Activated T-helper 9 cell treated with anti-CD3 and anti-CD28 coated beads, Interleukin-2, amount 50 U/mL, for 16 hours (primary cell): ENCODE data around the gene ASMTL.
A peak's percentile ranks its signal among the peaks of the same experiment; 100 is the strongest.
"Not testable (repeated sequence)": the region's sequence is repeated elsewhere in the genome, so short reads cannot be mapped to it uniquely, and the experiment has no call there.

Source experiments
- DNase-seq: peaks from one replicate; pipeline ENCODE4 v3.0.0-alpha.2; 2020; ENCODE audit warnings: low read depth

The ASMTL gene

DNA sequence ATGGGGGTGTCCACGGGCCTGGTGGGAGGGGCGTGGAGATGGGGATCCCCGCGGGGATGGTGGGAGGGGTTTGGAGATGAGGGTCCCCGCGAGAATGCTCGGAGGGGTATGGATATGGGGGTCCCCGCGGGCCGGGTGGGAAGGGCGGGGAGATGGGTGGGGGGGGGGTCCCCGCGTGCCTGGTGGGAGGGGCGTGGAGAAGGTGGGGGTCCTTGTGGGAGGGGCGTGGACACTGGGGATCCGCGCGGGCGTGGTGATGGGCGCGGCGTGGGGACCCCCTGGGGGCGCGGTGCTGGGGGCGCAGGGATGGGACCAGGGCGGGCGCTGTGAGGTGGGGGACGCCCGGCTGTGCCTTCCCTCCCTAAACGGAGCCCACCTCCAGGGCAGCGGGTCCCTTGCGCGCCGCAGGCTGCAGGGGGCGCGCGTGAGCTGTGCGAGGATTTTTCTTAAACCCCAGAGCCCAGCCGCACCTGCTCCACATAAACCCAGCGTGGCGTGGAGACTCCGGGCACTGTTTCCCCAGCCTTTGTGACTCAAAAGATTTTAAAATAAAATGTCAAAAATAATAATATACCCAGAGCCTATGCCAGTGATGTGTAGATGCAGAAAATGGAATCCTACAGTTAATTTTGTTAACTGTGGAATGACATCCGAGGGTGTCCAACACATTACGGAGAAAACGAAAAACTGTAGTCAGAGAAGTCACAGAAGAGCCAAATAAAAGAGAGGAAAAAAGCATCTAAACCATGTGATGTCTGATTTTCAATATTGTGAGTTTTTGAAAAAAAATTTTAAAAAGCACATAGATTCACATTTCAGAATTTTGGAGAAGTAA is 1.5 kb upstream of the ASMTL start:
- peak; percentile 88 for DNase-seq

GRCh38 chrX:1453395-1453783 is 680 bp upstream of the ASMTL start:
- DNase-seq: peak; percentile 75

GRCh38 chrX:1451661-1452515 is 821 bp downstream of the ASMTL start:
- DNase-seq: no peak

- no peak for DNase-seq
Measured at GRCh38 chrX:1451251-1451660, 1.5 kb downstream of the ASMTL start.

- DNase-seq: no peak
Measured at GRCh38 chrX:1450361-1451161, 2.1 kb downstream of the ASMTL start.

DNA sequence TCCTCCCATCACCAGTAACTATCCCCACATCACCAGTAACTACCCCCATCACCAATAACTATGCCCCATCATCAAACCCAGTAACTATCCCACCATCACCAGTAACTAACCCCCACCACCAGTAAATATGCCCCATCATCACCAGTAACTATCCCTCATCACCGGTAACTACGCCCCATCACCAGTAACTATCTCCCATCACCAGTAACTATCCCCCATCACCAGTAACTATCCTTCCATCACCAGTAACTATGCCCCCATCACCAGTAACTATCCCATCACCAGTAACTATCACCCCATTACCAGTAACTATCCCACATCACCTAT is 2.9 kb downstream of the ASMTL start:
- no peak for DNase-seq

DNA sequence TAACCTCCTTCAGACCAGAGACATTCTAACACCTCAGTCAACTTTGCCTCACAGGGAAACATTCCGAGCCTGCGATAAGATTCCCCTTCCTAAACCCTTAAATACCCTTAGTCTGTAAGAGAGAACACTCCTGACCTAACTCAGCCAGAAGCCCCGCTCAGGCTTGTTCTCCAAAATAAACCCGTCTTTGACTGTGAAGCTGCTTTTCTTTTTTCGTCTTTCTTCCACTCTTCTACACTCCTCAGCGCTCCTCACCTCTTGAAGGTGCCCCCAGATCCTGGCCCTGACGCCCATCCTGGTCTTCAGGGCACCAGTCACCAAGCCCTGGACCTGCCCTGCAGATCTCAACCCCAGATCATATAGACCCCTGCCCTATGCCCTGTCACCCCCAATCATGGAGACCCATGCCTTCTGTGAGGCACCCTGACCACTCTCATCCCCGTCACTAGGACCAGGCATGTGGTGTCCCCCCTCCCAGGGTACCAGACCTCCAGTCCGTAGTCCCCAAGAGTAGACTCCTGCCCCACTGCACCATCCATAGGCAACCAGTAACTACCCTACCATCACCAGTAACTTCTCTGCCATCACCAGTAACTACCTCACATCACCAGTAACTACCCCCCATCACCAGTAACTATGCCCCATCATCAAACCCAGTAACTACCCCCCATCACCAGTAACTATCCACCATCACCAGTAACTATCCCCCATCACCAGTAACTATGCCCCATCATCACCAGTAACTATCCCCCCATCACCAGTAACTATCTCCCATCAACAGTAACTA is 3.5 kb downstream of the ASMTL start:
- DNase-seq: no peak

- not testable (repeated sequence) for DNase-seq
Measured at GRCh38 chrX:1448573-1449001, 4.1 kb downstream of the ASMTL start.

DNA sequence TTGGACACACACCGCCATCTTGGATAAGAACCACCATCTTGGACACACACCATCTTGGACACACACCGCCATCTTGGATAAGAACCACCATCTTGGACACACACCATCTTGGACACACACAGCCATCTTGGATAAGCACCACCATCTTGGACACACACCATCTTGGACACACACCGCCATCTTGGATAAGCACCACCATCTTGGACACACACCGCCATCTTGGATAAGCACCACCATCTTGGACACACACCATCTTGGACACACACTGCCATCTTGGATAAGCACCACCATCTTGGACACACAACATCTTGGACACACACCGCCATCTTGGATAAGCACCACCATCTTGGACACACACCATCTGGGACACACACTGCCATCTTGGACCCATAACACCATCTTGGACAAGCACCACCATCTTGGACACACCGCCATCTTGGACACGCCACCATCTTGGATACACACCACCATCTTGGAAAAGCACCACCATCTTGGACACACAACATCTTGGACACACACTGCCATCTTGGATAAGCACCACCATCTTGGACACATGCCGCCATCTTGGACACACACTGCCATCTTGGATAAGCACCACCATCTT is 4.6 kb downstream of the ASMTL start:
- not testable (repeated sequence) for DNase-seq

DNA sequence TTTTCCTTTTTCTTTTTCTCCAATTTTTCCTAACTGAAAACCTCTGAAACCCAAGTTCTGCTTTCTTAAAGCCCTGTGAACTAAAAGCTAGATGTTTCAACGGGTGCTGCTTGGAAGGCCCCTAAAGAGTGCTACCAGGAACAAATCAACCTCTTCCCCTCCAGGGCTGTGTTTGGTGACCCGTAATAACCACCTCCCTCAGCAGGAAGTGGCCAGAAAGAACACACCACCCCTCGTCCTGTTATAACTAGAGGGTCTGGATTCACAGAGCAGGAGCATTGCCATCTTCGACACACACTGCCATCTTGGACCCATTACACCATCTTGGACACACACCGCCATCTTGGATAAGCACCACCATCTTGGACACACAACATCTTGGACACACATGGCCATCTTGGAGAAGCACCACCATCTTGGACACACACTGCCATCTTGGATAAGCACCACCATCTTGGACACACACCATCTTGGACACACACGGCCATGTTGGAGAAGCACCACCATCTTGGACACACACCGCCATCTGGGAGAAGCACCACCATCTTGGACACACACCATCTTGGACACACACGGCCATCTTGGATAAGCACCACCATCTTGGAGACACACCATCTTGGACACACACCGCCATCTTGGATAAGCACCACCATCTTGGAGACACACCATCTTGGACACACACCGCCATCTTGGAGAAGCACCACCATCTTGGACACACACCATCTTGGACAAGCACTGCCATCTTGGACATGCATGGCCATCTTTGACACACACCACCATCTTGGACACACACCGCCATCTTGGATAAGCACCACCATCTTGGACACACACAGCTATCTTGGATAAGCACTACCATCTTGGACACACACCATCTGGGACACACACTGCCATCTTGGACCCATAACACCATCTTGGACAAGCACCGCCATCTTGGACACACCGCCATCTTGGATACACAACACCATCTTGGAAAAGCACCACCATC is 5.4 kb downstream of the ASMTL start:
- DNase-seq: not testable (repeated sequence)

GRCh38 chrX:1444561-1445500 is 7.9 kb downstream of the ASMTL start:
- no peak for DNase-seq

GRCh38 chrX:1443496-1444075 is 9.1 kb downstream of the ASMTL start:
- DNase-seq: no peak

GRCh38 chrX:1442724-1443367 is 9.9 kb downstream of the ASMTL start:
- no peak for DNase-seq

DNA sequence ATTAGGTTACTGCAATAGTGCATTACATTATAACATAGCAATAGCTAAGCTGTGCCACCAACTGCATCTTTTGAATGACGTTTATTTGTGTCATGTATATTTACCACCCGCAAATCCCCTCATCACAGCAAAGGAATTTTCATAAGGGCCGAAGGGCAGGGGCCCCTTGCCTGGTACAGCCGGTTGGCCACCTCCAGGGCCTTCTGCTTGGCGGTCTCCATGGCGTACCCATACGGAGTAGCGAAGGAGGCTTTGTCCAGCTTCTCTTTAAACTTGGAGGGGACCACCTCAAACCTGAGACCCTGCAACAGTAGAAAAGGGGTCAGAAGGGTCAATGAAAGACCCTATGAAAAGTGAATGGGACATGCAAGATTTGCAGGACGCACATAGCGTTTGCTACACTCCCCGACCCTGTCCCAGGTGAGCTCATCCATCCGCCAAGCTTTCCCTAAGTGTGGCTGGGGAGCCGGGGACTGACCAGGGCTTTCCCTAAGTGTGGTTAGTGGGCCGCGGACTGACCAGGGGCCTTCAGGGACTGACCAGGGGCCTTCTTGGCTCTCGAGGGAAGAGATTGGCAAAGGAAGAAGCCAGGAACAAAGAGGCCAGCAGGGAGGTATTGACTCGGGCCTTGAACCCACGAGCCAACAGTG is 10.6 kb downstream of the ASMTL start:
- DNase-seq: no peak

DNA sequence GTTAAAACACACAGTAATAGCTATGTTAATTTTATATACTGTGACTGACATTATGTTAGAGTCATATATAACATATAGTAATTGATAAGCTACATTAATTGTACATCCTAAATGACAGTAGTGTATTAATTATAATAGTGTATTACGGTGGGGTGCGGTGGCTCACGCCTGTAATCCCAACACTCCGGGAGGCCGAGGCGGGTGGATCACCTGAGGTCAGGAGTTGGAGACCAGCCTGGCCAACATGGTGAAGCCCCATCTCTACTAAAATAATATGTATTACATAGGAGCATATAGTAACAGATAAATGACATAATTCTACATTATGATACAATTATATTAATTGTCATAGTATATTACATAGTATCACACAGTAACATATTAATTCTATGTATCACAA is 12.2 kb downstream of the ASMTL start:
- no peak for DNase-seq

DNA sequence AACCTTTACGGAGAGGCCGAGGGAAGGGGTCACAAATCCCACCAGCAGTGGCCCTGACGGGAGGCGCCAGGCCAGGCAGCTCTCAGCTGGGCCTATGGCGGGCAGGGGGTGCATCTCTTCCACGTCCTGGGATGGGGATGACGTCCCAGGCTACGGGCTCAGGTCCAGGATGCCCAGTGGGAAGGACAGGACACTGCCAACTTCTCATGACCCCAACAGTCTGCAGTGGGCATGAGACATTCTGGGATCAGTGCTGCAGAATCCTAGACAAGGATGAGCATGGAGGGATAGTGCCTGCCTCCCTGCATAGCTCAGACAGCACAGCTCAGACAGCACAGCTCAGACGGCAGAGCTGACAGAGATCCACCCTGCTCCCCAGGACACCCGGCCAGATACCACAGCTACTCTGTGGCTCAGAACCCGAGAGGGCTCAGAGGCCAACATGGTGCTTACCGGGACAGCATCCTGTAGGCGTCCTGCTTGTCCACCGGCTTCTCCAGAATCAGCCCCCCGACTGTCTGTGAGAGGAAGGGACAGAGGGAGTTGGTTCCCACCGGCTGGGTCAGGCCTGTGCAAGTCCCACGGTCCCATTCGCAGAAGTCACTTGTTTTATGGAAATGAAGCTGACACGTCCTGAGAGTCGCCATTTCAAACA is 17.3 kb downstream of the ASMTL start:
- DNase-seq: no peak

- no peak for DNase-seq
Measured at GRCh38 chrX:1434871-1435240, 17.9 kb downstream of the ASMTL start.
